Sigmoid colon (tissue), 4 donors: ENCODE data around the gene ARL13B.

Source experiments
- EP300 ChIP-seq, 4 donors: sonication (generic); formaldehyde crosslinking; IDR thresholded peaks; one replicate each; pipeline ENCODE4 v1.6.1; 2017; ENCODE audit warnings: antibody characterized with exemption in 4 of 4
- POLR2A ChIP-seq, 2 donors: fragments of 450-650 bp; IDR thresholded peaks; one replicate each; pipeline ENCODE4 v1.6.1; 2016; ENCODE audit warnings: antibody characterized with exemption in 2 of 2, mild to moderate bottlenecking in 2 of 2, moderate library complexity in 2 of 2
- POLR2AphosphoS5 ChIP-seq, 4 donors: sonication (generic); formaldehyde crosslinking; IDR thresholded peaks; one replicate each; pipeline ENCODE4 v1.6.1; 2017; ENCODE audit warnings: antibody characterized with exemption in 4 of 4
- TF ChIP-seq, protein P1 (sequence below), 4 experiments: fragments of 450-650 bp in 3 of 4; fragments of 200-600 bp in 1 of 4; IDR thresholded peaks; one replicate each; pipeline ENCODE4 v1.5.1; 2016 to 2019; ENCODE audit warnings: antibody characterized with exemption in 4 of 4, mild to moderate bottlenecking in 3 of 4, moderate library complexity in 2 of 4

DNA sequence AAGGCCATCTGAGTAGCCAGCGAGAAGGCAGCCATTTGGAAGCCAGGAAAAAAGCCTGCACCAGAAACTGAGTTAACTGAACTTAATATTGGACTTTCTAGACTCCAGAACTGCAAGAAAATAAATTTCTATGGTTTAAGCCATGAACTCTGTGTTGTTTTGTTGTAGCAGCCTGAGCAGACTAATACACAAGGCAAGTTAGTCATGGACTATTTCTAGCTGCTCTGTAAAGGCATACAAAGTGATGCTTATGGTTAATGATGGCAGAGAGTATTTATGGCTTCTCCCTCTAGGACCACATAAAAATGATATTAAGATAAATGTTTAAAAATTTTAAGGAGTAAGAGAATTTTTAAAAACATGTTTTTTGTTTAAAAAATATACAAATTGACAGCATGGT is 43.4 kb upstream of the ARL13B start:
- TF ChIP-seq POLR2AphosphoS5 (IDR thresholded peaks at IDR 0.05) (no peak), POLR2A (IDR thresholded peaks at IDR 0.05) (no peak), EP300 (IDR thresholded peaks at IDR 0.05) (no peak)
- TF ChIP-seq, protein P1, sequence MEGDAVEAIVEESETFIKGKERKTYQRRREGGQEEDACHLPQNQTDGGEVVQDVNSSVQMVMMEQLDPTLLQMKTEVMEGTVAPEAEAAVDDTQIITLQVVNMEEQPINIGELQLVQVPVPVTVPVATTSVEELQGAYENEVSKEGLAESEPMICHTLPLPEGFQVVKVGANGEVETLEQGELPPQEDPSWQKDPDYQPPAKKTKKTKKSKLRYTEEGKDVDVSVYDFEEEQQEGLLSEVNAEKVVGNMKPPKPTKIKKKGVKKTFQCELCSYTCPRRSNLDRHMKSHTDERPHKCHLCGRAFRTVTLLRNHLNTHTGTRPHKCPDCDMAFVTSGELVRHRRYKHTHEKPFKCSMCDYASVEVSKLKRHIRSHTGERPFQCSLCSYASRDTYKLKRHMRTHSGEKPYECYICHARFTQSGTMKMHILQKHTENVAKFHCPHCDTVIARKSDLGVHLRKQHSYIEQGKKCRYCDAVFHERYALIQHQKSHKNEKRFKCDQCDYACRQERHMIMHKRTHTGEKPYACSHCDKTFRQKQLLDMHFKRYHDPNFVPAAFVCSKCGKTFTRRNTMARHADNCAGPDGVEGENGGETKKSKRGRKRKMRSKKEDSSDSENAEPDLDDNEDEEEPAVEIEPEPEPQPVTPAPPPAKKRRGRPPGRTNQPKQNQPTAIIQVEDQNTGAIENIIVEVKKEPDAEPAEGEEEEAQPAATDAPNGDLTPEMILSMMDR (IDR thresholded peaks at IDR 0.05), result no peak
